Epithelial cell of esophagus (primary cell): ENCODE data around the gene TRMT44.

Source experiments
- DNase-seq: peaks from one replicate; pipeline ENCODE4 v3.0.0; 2010; ENCODE audit warnings: low read depth
- H3K4me3 ChIP-seq: 2 replicates; pipeline ENCODE4 v1.5.1; 2011; ENCODE audit warnings: mild to moderate bottlenecking, low read length, control low read depth
- TF ChIP-seq, protein P1 (sequence below): IDR thresholded peaks from 2 replicates; pipeline ENCODE4 v1.5.1; 2011; ENCODE audit warnings: low read depth, mild to moderate bottlenecking, low read length, control low read depth, inconsistent platforms; ENCODE audit not compliant: insufficient read depth; ENCODE audit errors: missing control alignments

Gene TRMT44

DNA sequence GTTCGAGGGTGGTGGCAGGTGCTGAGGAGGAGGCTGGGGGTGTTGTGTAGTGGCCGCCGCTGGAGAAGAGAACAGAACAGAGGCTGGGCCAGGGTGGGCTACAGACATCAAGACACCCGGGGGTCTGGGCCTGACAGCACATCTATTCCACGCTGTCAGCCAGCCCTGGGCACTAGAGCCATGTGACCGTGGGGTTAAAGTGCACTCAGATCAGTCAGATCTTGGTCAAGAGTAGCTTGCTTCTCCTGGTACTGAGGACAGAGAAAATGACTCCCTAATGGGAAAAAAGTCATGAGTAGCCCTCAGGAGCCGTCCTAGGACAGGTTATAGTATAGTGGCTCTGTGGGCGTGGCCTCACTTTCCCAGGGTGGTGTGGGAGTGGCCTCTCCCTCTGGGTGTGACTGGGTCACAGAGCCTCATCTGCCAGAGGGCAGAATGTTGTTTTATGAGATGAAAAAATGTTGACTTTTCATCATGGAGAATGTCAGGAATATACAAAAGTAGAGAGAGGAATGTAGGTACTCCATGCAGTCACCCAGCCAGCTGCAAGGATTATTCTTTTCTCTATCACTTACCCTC, 19.4 kb downstream of the TRMT44 start:
- peak; percentile 46 for DNase-seq
- TF ChIP-seq, protein P1, sequence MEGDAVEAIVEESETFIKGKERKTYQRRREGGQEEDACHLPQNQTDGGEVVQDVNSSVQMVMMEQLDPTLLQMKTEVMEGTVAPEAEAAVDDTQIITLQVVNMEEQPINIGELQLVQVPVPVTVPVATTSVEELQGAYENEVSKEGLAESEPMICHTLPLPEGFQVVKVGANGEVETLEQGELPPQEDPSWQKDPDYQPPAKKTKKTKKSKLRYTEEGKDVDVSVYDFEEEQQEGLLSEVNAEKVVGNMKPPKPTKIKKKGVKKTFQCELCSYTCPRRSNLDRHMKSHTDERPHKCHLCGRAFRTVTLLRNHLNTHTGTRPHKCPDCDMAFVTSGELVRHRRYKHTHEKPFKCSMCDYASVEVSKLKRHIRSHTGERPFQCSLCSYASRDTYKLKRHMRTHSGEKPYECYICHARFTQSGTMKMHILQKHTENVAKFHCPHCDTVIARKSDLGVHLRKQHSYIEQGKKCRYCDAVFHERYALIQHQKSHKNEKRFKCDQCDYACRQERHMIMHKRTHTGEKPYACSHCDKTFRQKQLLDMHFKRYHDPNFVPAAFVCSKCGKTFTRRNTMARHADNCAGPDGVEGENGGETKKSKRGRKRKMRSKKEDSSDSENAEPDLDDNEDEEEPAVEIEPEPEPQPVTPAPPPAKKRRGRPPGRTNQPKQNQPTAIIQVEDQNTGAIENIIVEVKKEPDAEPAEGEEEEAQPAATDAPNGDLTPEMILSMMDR, result no peak
- H3K4me3 ChIP-seq, result no peak overlapping the region

DNA sequence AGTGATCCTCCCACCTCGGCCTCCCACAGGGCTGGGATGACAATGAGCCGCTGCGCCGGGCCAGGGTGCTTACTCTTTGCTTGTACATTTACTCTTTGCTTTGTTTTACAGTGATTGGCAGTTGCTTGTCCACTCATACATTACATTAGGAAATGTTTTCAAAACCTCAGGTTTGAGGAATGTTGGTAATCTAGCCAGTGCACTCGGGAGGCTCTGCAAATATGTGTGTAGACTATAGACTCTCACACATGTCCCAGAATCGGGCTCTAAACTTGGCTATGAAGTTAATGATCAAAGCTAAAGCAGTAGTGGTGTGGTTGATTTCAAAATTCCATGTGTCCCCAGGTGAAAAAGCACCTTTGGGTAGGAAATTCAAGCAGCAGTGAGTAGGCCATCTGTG, 20.5 kb downstream of the TRMT44 start:
- DNase-seq, result no peak
- TF ChIP-seq, protein P1, result no peak
- H3K4me3 ChIP-seq, result no peak overlapping the region

DNA sequence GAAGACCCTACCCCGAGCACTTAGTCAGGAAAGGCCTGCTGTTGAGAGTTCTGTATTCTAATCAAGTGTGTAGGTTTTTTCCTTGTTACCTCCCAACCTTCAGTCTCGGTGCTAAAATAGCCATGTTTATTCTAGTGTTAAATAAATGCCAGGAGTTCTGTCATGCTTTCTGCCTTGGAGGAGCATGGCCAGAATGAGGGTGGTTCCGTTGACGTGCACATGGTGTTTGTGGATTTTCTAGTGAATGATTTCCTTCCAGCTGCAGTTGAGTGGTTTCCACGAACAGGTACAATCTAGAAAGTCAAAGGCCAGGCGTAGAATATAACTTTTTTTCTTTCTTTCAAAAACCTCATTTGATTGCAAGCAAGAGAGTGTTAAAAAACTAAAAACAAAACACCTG, 21.0 kb downstream of the TRMT44 start:
- TF ChIP-seq, protein P1, result no peak
- DNase-seq, result no peak
- no peak overlapping the region for H3K4me3 ChIP-seq

DNA sequence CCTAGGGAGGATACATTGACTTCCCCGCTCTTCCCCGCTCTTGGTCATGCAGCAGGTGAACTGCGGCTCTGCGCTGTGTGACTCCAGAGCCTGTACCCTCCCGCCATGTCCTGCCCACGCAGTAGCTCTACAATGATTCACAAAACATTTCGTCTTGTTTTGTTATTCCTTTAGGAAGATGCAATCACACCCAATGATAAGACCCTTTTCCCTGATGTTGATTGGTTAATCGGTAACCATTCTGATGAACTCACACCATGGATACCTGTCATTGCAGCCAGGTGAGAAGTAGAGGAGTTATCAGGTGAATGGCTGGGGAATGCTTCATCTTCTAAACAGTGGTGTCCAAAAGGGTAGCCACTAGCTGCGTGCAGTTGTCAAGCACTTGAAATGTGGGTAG, 23.2 kb downstream of the TRMT44 start:
- no peak for DNase-seq
- TF ChIP-seq, protein P1, result no peak
- no peak overlapping the region for H3K4me3 ChIP-seq

DNA sequence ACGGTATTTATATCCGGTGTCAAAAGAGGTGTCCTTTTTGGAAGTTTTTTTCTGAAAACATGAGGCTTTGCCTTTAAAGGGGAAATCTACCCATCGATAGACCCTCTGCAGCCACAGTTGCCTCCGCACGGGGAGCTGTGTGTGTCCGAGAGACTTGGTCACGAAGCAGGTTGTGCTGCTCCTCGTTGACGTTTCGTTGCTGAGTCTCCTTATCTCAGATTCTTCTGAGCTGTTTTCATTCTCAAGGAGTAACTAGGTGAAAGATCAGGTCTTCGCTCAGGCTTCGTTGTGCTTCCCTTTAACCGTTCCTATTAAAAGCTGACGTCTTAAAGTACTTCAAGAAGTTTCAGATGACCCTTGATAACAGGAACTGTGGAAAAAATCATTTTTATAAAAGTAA, 23.8 kb downstream of the TRMT44 start:
- no peak overlapping the region for H3K4me3 ChIP-seq
- no peak for DNase-seq
- TF ChIP-seq, protein P1, result no peak

DNA sequence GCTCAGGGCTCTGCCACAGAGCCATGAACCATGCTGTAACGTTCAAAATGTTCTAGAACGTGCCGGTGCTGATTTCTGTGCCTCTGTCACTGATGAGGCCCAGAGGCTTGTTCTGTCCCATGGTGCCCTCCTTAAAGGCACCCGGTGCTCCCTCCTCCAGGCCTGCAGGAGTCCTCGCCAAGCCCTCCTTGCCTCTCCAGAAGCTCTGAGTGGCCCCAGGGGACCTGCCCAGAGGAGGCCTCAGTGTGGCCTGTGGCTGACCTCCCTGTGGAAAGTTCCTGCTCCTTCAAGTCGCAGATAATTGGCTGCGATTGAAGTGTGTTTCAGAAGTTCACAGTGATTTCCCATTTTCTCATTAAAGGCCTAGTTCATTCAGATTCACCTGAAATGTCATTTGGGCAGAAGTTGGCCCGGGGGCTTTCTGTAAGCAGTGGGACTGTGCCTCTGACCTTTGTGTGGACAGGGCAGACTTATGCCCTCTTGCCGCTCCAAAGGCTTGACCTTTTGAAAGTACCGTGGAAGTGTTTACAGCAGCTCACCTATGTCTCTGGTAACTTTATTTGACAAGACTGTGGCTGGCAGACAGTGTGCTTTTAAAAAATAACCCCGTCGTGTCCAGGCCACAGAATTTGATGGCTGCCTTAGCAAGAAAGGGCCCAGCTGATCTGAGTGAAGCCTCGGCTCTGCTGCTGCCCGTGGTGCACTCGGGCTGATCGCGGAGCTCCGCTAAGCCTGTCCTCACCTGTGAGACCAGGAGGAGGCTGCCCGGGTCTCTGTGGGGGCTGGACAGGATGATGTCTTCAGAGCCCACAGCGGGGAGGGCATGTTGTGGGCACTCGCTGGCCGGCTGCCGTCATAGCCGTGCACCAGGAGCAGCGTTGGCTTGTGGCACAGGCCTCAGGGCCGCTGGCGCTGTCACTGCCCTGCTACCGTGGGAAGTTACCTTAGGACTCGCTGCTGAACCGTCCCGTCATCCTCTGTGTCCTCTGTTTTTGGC, 25.3 kb downstream of the TRMT44 start:
- TF ChIP-seq, protein P1, result no peak
- DNase-seq, result no peak
- H3K4me3 ChIP-seq, result no peak overlapping the region

DNA sequence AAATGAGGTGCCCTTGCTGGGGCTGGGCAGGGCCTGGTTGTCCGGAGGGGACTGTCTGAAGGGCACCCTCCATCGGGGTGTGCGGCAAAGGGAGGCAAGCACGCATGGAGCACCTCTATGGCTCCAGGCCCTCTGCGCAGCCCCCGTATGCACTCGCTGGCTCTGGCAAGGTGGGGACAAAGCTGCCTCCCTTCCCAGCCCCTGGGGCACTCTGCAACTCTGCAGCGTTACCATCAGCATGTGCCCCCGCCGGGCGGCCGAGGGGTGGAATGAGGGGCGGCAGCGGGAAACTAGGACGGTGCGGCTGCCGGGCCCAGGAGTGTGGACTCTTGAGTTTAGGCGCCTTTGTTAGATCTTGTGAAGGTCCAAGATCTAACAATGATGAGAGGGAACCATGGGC, 26.4 kb downstream of the TRMT44 start:
- H3K4me3 ChIP-seq, result no peak overlapping the region
- TF ChIP-seq, protein P1, result no peak
- DNase-seq, result no peak
